Osteocyte (in vitro differentiated cells): ENCODE data around the gene MAGEE1. TPM values are rescaled to one million over a fixed set of nuclear protein-coding genes. Genes with fewer than 3 reads are reported as not detected.

Experiments used
- DNase-seq: peaks from one replicate; pipeline ENCODE4 v3.0.0; 2021; ENCODE audit warnings: mixed read lengths; ENCODE audit not compliant: unreplicated experiment; ENCODE audit errors: extremely low spot score
- H3K27ac Mint-ChIP-seq: one replicate; pipeline ENCODE4 v1.8.0; 2021; ENCODE audit warnings: mild to moderate bottlenecking, mixed read lengths; ENCODE audit not compliant: unreplicated experiment
- H3K27me3 Mint-ChIP-seq: one replicate; pipeline ENCODE4 v1.8.0; 2021; ENCODE audit warnings: mixed read lengths; ENCODE audit not compliant: unreplicated experiment
- H3K36me3 Mint-ChIP-seq: one replicate; pipeline ENCODE4 v1.8.0; 2021; ENCODE audit warnings: mixed read lengths; ENCODE audit not compliant: unreplicated experiment
- H3K4me1 Mint-ChIP-seq: one replicate; pipeline ENCODE4 v1.8.0; 2021; ENCODE audit warnings: mixed read lengths; ENCODE audit not compliant: unreplicated experiment
- H3K4me3 Mint-ChIP-seq: one replicate; pipeline ENCODE4 v1.8.0; 2021; ENCODE audit warnings: mild to moderate bottlenecking, moderate library complexity, mixed read lengths; ENCODE audit not compliant: unreplicated experiment
- H3K9me3 Mint-ChIP-seq: one replicate; pipeline ENCODE4 v1.8.0; 2021; ENCODE audit warnings: mixed read lengths; ENCODE audit not compliant: unreplicated experiment
- CTCF ChIP-seq: fragments of 200-600 bp; sonication (generic); IDR thresholded peaks from 2 replicates; pipeline ENCODE4 v1.5.0; 2021; ENCODE audit warnings: antibody characterized with exemption, mild to moderate bottlenecking, moderate library complexity
- total RNA-seq: library from RNA; stranded (reverse); gene quantifications from 2 replicates; pipeline ENCODE4 v1.2.1, GENCODE V29; 2021

The MAGEE1 gene
- total RNA-seq, 1 donor from 2014 or later, result 3.4 TPM

- Mint-ChIP-seq H3K4me1 (no peaks in the 10 kb centered on the region), H3K36me3 (no peaks in the 10 kb centered on the region), H3K27me3 (no peaks in the 10 kb centered on the region), H3K9me3 (peaks cover 23% of the 10 kb centered on the region), H3K27ac (no peak overlapping the region), H3K4me3 (no peak overlapping the region)
- no peak for DNase-seq
- no peak for TF ChIP-seq CTCF
Observed at GRCh38 chrX:76433219-76433618, 5.7 kb downstream of the MAGEE1 start.

- no peak overlapping the region for H3K27ac Mint-ChIP-seq
- peaks cover 29% of the 10 kb centered on the region for H3K9me3 Mint-ChIP-seq
- no peaks in the 10 kb centered on the region for H3K4me1 Mint-ChIP-seq
- no peaks in the 10 kb centered on the region for H3K27me3 Mint-ChIP-seq
- no peak overlapping the region for H3K4me3 Mint-ChIP-seq
- no peaks in the 10 kb centered on the region for H3K36me3 Mint-ChIP-seq
- TF ChIP-seq CTCF, result no peak
- DNase-seq, result no peak
Observed at GRCh38 chrX:76434103-76434741, 6.7 kb downstream of the MAGEE1 start.

GRCh38 chrX:76439188-76439587 is 11.7 kb downstream of the MAGEE1 start:
- no peak for DNase-seq
- no peaks in the 10 kb centered on the region for H3K27me3 Mint-ChIP-seq
- no peaks in the 10 kb centered on the region for H3K36me3 Mint-ChIP-seq
- no peak for TF ChIP-seq CTCF
- H3K4me3 Mint-ChIP-seq, result no peak overlapping the region
- H3K27ac Mint-ChIP-seq, result no peak overlapping the region
- peaks cover 54% of the 10 kb centered on the region for H3K9me3 Mint-ChIP-seq
- no peaks in the 10 kb centered on the region for H3K4me1 Mint-ChIP-seq

- Mint-ChIP-seq H3K4me1 (no peaks in the 10 kb centered on the region), H3K36me3 (no peaks in the 10 kb centered on the region), H3K27ac (no peak overlapping the region)
Observed at GRCh38 chrX:76453737-76454406, 26.4 kb downstream of the MAGEE1 start.

More at GRCh38 chrX:76453737-76454406, 26.4 kb downstream of the MAGEE1 start:
- Mint-ChIP-seq H3K4me3 (no peak overlapping the region), H3K9me3 (peaks cover 10% of the 10 kb centered on the region), H3K27me3 (no peaks in the 10 kb centered on the region)
- no peak for TF ChIP-seq CTCF
- DNase-seq, result no peak
